ENCODE data around the gene GOLPH3. TPM values are rescaled to one million over a fixed set of nuclear protein-coding genes. Genes with fewer than 3 reads are reported as not detected.

GOLPH3 gene
- total RNA-seq, 1 donor from 2014 or later = 72.9 TPM

GRCh38 chr5:32090755-32091128, 83.4 kb downstream of the GOLPH3 start:
- no peak for DNase-seq (ENCODE audit: extremely low spot score, unreplicated experiment)
- H3K27ac Mint-ChIP-seq = no peak overlapping the region
- TF ChIP-seq, protein P1, sequence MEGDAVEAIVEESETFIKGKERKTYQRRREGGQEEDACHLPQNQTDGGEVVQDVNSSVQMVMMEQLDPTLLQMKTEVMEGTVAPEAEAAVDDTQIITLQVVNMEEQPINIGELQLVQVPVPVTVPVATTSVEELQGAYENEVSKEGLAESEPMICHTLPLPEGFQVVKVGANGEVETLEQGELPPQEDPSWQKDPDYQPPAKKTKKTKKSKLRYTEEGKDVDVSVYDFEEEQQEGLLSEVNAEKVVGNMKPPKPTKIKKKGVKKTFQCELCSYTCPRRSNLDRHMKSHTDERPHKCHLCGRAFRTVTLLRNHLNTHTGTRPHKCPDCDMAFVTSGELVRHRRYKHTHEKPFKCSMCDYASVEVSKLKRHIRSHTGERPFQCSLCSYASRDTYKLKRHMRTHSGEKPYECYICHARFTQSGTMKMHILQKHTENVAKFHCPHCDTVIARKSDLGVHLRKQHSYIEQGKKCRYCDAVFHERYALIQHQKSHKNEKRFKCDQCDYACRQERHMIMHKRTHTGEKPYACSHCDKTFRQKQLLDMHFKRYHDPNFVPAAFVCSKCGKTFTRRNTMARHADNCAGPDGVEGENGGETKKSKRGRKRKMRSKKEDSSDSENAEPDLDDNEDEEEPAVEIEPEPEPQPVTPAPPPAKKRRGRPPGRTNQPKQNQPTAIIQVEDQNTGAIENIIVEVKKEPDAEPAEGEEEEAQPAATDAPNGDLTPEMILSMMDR (conservative IDR thresholded peaks at IDR 0.05) = no peak
- H3K9me3 Mint-ChIP-seq = no peaks in the 10 kb centered on the region
- no peak overlapping the region for H3K4me3 Mint-ChIP-seq
- peaks cover 5% of the 10 kb centered on the region for H3K36me3 Mint-ChIP-seq
- no peaks in the 10 kb centered on the region for H3K27me3 Mint-ChIP-seq
- peaks cover 3% of the 10 kb centered on the region for H3K4me1 Mint-ChIP-seq (ENCODE audit: unreplicated experiment)

- H3K27me3 Mint-ChIP-seq = no peaks in the 10 kb centered on the region
- peaks cover 5% of the 10 kb centered on the region for H3K36me3 Mint-ChIP-seq
- no peak for DNase-seq (ENCODE audit: extremely low spot score, unreplicated experiment)
- no peaks in the 10 kb centered on the region for H3K9me3 Mint-ChIP-seq
- H3K4me1 Mint-ChIP-seq (ENCODE audit: unreplicated experiment) = peaks cover 3% of the 10 kb centered on the region
- no peak overlapping the region for H3K27ac Mint-ChIP-seq
- TF ChIP-seq, protein P1 (conservative IDR thresholded peaks at IDR 0.05) = no peak
- no peak overlapping the region for H3K4me3 Mint-ChIP-seq
Observed at GRCh38 chr5:32090026-32090754, 83.9 kb downstream of the GOLPH3 start.

DNA sequence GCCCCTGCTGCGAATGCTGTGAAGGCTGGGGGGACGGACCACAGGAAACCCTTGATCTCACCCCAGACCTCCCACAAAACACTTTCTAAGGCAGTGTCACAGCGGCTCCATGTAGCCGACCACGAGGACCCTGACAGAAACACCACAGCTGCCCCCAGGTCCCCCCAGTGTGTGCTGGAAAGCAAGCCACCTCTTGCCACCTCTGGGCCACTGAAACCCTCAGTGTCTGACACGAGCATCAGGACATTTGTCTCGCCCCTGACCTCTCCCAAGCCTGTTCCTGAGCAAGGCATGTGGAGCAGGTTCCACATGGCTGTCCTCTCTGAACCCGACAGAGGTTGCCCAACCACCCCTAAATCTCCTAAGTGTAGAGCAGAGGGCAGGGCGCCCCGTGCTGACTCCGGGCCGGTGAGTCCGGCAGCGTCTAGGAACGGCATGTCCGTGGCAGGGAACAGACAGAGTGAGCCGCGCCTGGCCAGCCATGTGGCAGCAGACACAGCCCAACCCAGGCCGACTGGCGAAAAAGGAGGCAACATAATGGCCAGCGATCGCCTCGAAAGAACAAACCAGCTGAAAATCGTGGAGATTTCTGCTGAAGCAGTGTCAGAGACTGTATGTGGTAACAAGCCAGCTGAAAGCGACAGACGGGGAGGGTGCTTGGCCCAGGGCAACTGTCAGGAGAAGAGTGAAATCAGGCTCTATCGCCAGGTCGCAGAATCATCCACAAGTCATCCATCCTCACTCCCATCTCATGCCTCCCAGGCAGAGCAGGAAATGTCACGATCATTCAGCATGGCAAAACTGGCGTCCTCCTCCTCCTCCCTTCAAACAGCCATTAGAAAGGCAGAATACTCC, 84.7 kb downstream of the GOLPH3 start:
- no peaks in the 10 kb centered on the region for H3K9me3 Mint-ChIP-seq

GRCh38 chr5:32088214-32088613, 85.9 kb downstream of the GOLPH3 start:
- Mint-ChIP-seq H3K27ac (no peak overlapping the region), H3K9me3 (no peaks in the 10 kb centered on the region), H3K27me3 (no peaks in the 10 kb centered on the region), H3K36me3 (peaks cover 3% of the 10 kb centered on the region), H3K4me3 (no peak overlapping the region), H3K4me1 (ENCODE audit: unreplicated experiment) (peaks cover 1% of the 10 kb centered on the region)
- TF ChIP-seq, protein P1 (conservative IDR thresholded peaks at IDR 0.05) = no peak
- no peak for DNase-seq (ENCODE audit: extremely low spot score, unreplicated experiment)

More for the DNA sequence above, 84.7 kb downstream of the GOLPH3 start:
- DNase-seq (ENCODE audit: extremely low spot score, unreplicated experiment) = no peak
- H3K4me1 Mint-ChIP-seq (ENCODE audit: unreplicated experiment) = peaks cover 3% of the 10 kb centered on the region
- H3K4me3 Mint-ChIP-seq = no peak overlapping the region
- peaks cover 5% of the 10 kb centered on the region for H3K36me3 Mint-ChIP-seq
- H3K27me3 Mint-ChIP-seq = no peaks in the 10 kb centered on the region
- H3K27ac Mint-ChIP-seq = no peak overlapping the region
- TF ChIP-seq, protein P1 (conservative IDR thresholded peaks at IDR 0.05) = no peak

DNA sequence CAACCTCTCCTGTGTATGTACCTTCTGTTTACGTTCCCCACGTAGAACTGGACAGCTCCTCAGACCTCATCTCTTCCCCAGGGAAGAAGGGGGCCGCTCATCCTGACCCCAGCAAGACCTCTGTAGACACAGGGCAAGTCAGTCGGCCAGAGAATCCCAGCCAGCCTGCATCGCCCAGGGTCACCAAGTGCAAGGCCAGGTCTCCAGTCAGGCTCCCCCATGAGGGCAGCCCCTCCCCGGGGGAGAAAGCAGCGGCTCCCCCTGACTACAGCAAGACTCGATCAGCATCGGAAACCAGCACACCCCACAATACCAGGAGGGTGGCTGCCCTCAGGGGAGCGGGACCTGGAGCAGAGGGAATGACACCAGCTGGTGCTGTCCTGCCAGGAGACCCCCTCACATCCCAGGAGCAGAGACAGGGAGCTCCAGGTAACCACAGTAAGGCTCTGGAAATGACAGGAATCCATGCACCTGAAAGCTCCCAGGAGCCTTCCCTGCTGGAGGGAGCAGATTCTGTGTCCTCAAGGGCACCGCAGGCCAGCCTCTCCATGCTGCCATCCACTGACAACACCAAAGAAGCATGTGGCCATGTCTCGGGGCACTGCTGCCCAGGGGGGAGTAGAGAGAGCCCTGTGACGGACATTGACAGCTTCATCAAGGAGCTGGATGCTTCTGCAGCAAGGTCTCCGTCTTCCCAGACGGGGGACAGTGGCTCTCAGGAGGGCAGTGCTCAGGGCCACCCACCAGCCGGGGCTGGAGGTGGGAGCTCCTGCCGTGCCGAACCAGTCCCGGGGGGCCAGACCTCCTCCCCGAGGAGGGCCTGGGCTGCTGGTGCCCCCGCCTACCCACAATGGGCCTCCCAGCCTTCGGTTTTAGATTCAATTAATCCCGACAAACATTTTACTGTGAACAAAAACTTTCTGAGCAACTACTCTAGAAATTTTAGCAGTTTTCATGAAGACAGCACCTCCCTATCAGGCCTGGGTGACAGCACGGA, 86.7 kb downstream of the GOLPH3 start:
- TF ChIP-seq, protein P1 (conservative IDR thresholded peaks at IDR 0.05) = no peak

More for the DNA sequence above, 86.7 kb downstream of the GOLPH3 start:
- Mint-ChIP-seq H3K9me3 (no peaks in the 10 kb centered on the region), H3K27me3 (no peaks in the 10 kb centered on the region), H3K27ac (no peak overlapping the region), H3K4me1 (ENCODE audit: unreplicated experiment) (no peaks in the 10 kb centered on the region), H3K4me3 (no peak overlapping the region), H3K36me3 (no peaks in the 10 kb centered on the region)
- DNase-seq (ENCODE audit: extremely low spot score, unreplicated experiment) = no peak

Data from type B pancreatic cell (in vitro differentiated cells).